Measurements from ENCODE around the gene MIA.
A peak's percentile ranks its signal among the peaks of the same experiment; 100 is the strongest.
"Not testable (repeated sequence)": the region's sequence is repeated elsewhere in the genome, so short reads cannot be mapped to it uniquely, and the experiment has no call there.

Gene MIA

GRCh38 chr19:40774916-40775631, at the start of gene MIA:
Gene MIA (plus strand): TSS chr19:40775521. CDS start chr19:40775543, 22 bp downstream.
- DNase-seq, result no peak

GRCh38 chr19:40726279-40726678, 49.0 kb upstream of the MIA start:
- DNase-seq, result no peak

- DNase-seq, result not testable (repeated sequence)
These were observed 45.3 kb upstream of the MIA start for GRCh38 chr19:40730065-40730464.

- DNase-seq, result not testable (repeated sequence)
These were observed 43.0 kb upstream of the MIA start for GRCh38 chr19:40732304-40732703.

- no peak for DNase-seq
These were observed 42.2 kb upstream of the MIA start for GRCh38 chr19:40733149-40733548.

GRCh38 chr19:40735013-40735771, 40.1 kb upstream of the MIA start:
- DNase-seq, result no peak

- DNase-seq, result no peak
These were observed 38.7 kb upstream of the MIA start for GRCh38 chr19:40736661-40737060.

- no peak for DNase-seq
These were observed 38.1 kb upstream of the MIA start for GRCh38 chr19:40737102-40737644.

GRCh38 chr19:40739030-40739839, 36.1 kb upstream of the MIA start:
- DNase-seq, result no peak

- no peak for DNase-seq
These were observed 35.2 kb upstream of the MIA start for GRCh38 chr19:40739871-40740703.

- DNase-seq, result no peak
These were observed 34.6 kb upstream of the MIA start for GRCh38 chr19:40740747-40741146.

- no peak for DNase-seq
These were observed 33.6 kb upstream of the MIA start for GRCh38 chr19:40741527-40742390.

GRCh38 chr19:40742477-40742876, 32.8 kb upstream of the MIA start:
- DNase-seq, result no peak

- no peak for DNase-seq
These were observed 32.4 kb upstream of the MIA start for GRCh38 chr19:40742886-40743285.

- DNase-seq, result no peak
These were observed 31.4 kb upstream of the MIA start for GRCh38 chr19:40743926-40744325.

- no peak for DNase-seq
These were observed 30.5 kb upstream of the MIA start for GRCh38 chr19:40744554-40745401.

GRCh38 chr19:40745402-40745780, 29.9 kb upstream of the MIA start:
- DNase-seq, result no peak

GRCh38 chr19:40747536-40747935, 27.8 kb upstream of the MIA start:
- no peak for DNase-seq

- DNase-seq, result peak; percentile 97
These were observed 25.1 kb upstream of the MIA start, which contains the start of gene ACTMAP for GRCh38 chr19:40750058-40750873. Gene ACTMAP (minus strand): TSS chr19:40750477. CDS start chr19:40749803, 674 bp downstream.
